Caco-2 (cell line): Measurements from ENCODE around the gene SLC6A6. TPM values are rescaled to one million over a fixed set of nuclear protein-coding genes. Genes with fewer than 3 reads are reported as not detected.

Experiments
- BruUV-seq: library from RNA; stranded (reverse); fragments of 400-500 nt; replicated peaks from 2 replicates; lab custom pipeline; 2021; lab: Mats Ljungman, UMichigan
- CTCF ChIA-PET: fragments of 300-600 bp; sonication (Branson Sonifier 250); formaldehyde crosslinking; loops from one replicate; lab custom pipeline; 2022; ENCODE audit warnings: antibody characterized with exemption; lab: Charles Lee
- POLR2A ChIA-PET: fragments of 300-600 bp; sonication (Branson Sonifier 250); formaldehyde crosslinking; loops from one replicate; lab custom pipeline; 2022; ENCODE audit warnings: antibody characterized with exemption; lab: Charles Lee
- DNase-seq, 2 experiments: peaks; one replicate each; pipeline versions ENCODE4 v3.0.0 to v3.0.0-alpha.2; 2020 to 2022
- H3K27me3 ChIP-seq: replicated peaks from 2 replicates; pipeline ENCODE4 v1.6.0; 2011; ENCODE audit warnings: low read length; ENCODE audit not compliant: control insufficient read depth, insufficient read depth
- H3K36me3 ChIP-seq: 2 replicates; pipeline ENCODE4 v1.5.1; 2011; ENCODE audit warnings: low read length; ENCODE audit not compliant: control insufficient read depth, insufficient read depth
- H3K4me1 ChIP-seq: fragments of 250-450 bp; sonication (Bioruptor Pico); 2 replicates; pipeline ENCODE4 v1.5.1; 2020; ENCODE audit warnings: mild to moderate bottlenecking
- H3K4me3 ChIP-seq: 2 replicates; pipeline ENCODE4 v1.5.1; 2011; ENCODE audit warnings: low read depth, mild to moderate bottlenecking, control low read depth, low read length
- H3K9me3 ChIP-seq: fragments of 250-450 bp; sonication (Bioruptor Pico); 2 replicates; pipeline ENCODE4 v1.5.1; 2020; ENCODE audit warnings: mild to moderate bottlenecking, moderate library complexity
- H3K27ac Mint-ChIP-seq: one replicate; pipeline ENCODE4 v1.8.0; 2022; ENCODE audit warnings: mixed read lengths; ENCODE audit not compliant: unreplicated experiment
- H3K27me3 Mint-ChIP-seq: one replicate; pipeline ENCODE4 v1.8.0; 2022; ENCODE audit warnings: mixed read lengths; ENCODE audit not compliant: insufficient read depth, unreplicated experiment
- H3K36me3 Mint-ChIP-seq: one replicate; pipeline ENCODE4 v1.8.0; 2022; ENCODE audit warnings: mild to moderate bottlenecking, mixed read lengths; ENCODE audit not compliant: insufficient read depth, unreplicated experiment
- H3K4me1 Mint-ChIP-seq: one replicate; pipeline ENCODE4 v1.8.0; 2022; ENCODE audit warnings: low read depth, mixed read lengths; ENCODE audit not compliant: unreplicated experiment
- H3K4me3 Mint-ChIP-seq: one replicate; pipeline ENCODE4 v1.8.0; 2022; ENCODE audit warnings: mild to moderate bottlenecking, moderate library complexity, mixed read lengths; ENCODE audit not compliant: unreplicated experiment
- H3K9me3 Mint-ChIP-seq: one replicate; pipeline ENCODE4 v1.8.0; 2022; ENCODE audit warnings: mixed read lengths; ENCODE audit not compliant: unreplicated experiment
- intact Hi-C: fragments of 100-400 bp; cut with micrococcal nuclease; formaldehyde crosslinking; loops from one replicate; pipeline ENCODE4 v1.10.0; 2022; ENCODE audit not compliant: unreplicated experiment
- total RNA-seq: library from RNA; stranded (reverse); gene quantifications from 2 replicates; pipeline ENCODE4 v1.2.3, GENCODE V29; 2022
- TF ChIP-seq, protein P1 (sequence below), 2 experiments: fragments of 200-600 bp in 1 of 2; IDR thresholded peaks; 1 replicate in 1 of 2; 2 replicates in 1 of 2; pipeline versions ENCODE4 v1.5.1 to v1.8.0; 2011 to 2022; ENCODE audit warnings: antibody characterized with exemption in 1 of 2, control low read depth in 1 of 2, inconsistent platforms in 1 of 2, low read depth in 1 of 2, low read length in 1 of 2, mild to moderate bottlenecking in 1 of 2, moderate library complexity in 1 of 2; ENCODE audit not compliant: insufficient read depth in 1 of 2, severe bottlenecking in 1 of 2, unreplicated experiment in 1 of 2

SLC6A6 gene
- total RNA-seq, 1 experiment from 2014 or later: 49.6 TPM

GRCh38 chr3:14490831-14491230 is 88.4 kb downstream of the SLC6A6 start:
- Histone ChIP-seq H3K9me3 (no peaks in the 10 kb centered on the region), H3K4me1 (peaks cover 8% of the 10 kb centered on the region), H3K27me3 (no peaks in the 10 kb centered on the region), H3K36me3 (no peaks in the 10 kb centered on the region; the same call in 1 of the 2 replicates), H3K4me3 (no peak overlapping the region)
- Mint-ChIP-seq H3K4me1 (peaks cover 5% of the 10 kb centered on the region), H3K9me3 (no peaks in the 10 kb centered on the region), H3K36me3 (peaks cover 18% of the 10 kb centered on the region), H3K27me3 (no peaks in the 10 kb centered on the region), H3K4me3 (no peak overlapping the region), H3K27ac (no peak overlapping the region)
- BruUV-seq: no TSS peak
- no peak for DNase-seq
- ChIA-PET POLR2A (no interaction called here), CTCF (no interaction called here)
- intact Hi-C loops: no loop called here
- TF ChIP-seq, protein P1, sequence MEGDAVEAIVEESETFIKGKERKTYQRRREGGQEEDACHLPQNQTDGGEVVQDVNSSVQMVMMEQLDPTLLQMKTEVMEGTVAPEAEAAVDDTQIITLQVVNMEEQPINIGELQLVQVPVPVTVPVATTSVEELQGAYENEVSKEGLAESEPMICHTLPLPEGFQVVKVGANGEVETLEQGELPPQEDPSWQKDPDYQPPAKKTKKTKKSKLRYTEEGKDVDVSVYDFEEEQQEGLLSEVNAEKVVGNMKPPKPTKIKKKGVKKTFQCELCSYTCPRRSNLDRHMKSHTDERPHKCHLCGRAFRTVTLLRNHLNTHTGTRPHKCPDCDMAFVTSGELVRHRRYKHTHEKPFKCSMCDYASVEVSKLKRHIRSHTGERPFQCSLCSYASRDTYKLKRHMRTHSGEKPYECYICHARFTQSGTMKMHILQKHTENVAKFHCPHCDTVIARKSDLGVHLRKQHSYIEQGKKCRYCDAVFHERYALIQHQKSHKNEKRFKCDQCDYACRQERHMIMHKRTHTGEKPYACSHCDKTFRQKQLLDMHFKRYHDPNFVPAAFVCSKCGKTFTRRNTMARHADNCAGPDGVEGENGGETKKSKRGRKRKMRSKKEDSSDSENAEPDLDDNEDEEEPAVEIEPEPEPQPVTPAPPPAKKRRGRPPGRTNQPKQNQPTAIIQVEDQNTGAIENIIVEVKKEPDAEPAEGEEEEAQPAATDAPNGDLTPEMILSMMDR (IDR thresholded peaks at IDR 0.05; ENCODE audit: insufficient read depth in 1 of 2, low read depth in 1 of 2, low read length in 1 of 2, severe bottlenecking in 1 of 2, unreplicated experiment in 1 of 2): no peak

DNA sequence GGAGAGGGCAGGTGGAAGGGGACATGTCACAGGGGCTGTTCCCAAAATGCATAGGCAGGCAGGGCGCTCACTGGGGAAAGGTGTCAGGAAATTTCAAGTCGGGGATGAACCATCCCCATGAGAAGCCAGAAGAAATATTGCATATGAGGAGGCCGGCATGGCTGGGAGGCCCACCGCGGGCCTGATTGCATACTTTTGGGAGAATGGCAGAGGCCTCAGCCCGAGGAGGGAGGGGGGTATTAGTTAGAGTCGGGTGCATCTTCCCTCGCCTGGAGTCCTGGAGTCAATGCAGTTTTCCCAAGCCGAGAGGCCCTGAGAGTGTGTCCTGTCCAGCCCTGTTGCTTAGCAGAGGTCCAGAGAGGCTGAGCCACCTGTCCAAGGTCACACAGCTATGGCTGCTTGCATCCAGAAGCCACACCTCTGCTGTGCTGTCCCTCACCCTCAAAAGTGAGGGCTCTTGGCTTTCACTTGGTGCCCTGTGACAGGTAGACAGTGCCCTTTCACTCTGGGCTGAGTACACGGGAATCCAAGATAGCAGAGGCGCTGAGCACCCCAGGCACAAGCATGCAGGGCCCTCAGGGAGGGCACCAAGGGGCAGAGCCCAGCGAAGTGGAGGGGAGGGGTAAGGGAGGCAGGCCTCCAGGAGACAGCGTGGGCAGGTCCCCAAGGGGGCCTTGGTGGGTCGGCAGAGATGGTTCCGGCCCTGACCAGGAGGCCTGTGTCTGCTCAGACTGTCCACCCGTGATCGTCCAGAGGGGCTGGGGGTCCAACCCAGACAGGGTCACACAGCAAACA is 89.2 kb downstream of the SLC6A6 start:
- Mint-ChIP-seq H3K27me3 (no peaks in the 10 kb centered on the region), H3K4me1 (peaks cover 5% of the 10 kb centered on the region), H3K9me3 (no peaks in the 10 kb centered on the region), H3K36me3 (peaks cover 18% of the 10 kb centered on the region), H3K27ac (no peak overlapping the region), H3K4me3 (no peak overlapping the region)
- Histone ChIP-seq H3K27me3 (no peaks in the 10 kb centered on the region), H3K4me3 (no peak overlapping the region), H3K9me3 (no peaks in the 10 kb centered on the region), H3K36me3 (no peaks in the 10 kb centered on the region; the same call in 1 of the 2 replicates), H3K4me1 (peaks cover 8% of the 10 kb centered on the region)
- TF ChIP-seq, protein P1 (IDR thresholded peaks at IDR 0.05; ENCODE audit: insufficient read depth in 1 of 2, low read depth in 1 of 2, low read length in 1 of 2, severe bottlenecking in 1 of 2, unreplicated experiment in 1 of 2): no peak
- BruUV-seq: no TSS peak
- no peak for DNase-seq
- CTCF ChIA-PET: no interaction called here
- POLR2A ChIA-PET: no interaction called here
- intact Hi-C loops: no loop called here

DNA sequence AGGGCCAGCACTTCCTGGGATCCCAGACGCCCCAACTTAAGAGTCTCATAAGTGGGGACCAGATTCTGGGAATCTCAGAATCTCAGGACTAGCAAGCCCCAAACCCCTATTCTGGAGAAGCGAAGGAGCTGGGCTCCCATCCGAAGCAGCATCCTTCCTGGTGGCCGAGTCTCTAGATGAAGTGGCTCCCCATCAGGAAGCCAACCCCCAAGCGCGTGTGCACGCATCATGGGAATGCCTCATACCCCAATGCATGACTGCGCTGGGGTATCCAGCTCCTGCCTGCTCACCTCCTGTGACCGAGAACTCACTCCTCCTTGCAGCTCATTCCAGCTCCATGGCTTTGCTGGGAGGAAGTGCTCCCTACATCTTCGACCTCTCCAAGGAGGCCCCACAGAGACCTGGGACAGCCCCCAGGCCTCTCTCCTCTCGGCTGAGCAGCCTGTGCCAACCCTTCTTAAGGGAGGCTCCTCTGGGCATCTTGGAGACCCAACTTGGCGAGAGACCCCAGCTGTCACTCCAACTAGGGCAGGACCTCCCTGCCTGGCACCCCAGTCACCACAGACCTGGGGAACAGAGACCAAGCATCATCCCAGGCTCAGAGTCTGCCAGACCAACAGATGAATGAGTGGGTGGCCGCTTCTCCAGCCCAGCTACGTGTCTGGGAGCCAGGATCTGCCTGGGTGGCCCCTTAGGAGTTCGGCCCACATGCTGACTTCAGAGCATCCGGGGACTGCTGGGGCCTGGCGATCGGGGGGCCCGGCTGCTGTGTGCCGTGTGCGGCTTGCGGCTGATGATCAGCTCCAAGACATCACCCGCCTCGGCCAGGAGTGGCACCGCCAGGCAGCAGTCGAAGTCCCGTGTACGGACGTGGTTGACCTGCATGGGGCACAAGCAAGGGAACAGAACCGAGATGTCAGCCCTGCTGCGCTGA is 90.8 kb downstream of the SLC6A6 start:
- Mint-ChIP-seq H3K36me3 (peaks cover 9% of the 10 kb centered on the region), H3K4me1 (peaks cover 5% of the 10 kb centered on the region), H3K27ac (no peak overlapping the region), H3K9me3 (no peaks in the 10 kb centered on the region), H3K27me3 (no peaks in the 10 kb centered on the region), H3K4me3 (no peak overlapping the region)
- BruUV-seq: no TSS peak
- POLR2A ChIA-PET: no interaction called here
- no peaks in the 10 kb centered on the region; the same call in 1 of the 2 replicates for H3K36me3 ChIP-seq
- no peaks in the 10 kb centered on the region for H3K27me3 ChIP-seq
- CTCF ChIA-PET: interaction anchor here (0.6 kb wide), 1 partner anchor 158 kb away, joined by 3 read pairs; no protein-coding TSS in a partner anchor
- TF ChIP-seq, protein P1 (IDR thresholded peaks at IDR 0.05; ENCODE audit: insufficient read depth in 1 of 2, low read depth in 1 of 2, low read length in 1 of 2, severe bottlenecking in 1 of 2, unreplicated experiment in 1 of 2): no peak
- intact Hi-C loops: no loop called here
- no peak for DNase-seq
- no peak overlapping the region for H3K4me3 ChIP-seq
- peaks cover 8% of the 10 kb centered on the region for H3K4me1 ChIP-seq
- no peaks in the 10 kb centered on the region for H3K9me3 ChIP-seq
